Mesendoderm (in vitro differentiated cells): ENCODE data around the gene HNRNPA0.

Source experiments
- DNase-seq: peaks from one replicate; pipeline ENCODE4 v3.0.0; 2013
- H2AK5ac ChIP-seq: 2 replicates; pipeline ENCODE4 v1.6.1; 2013; ENCODE audit warnings: low read length, inconsistent platforms
- H2BK120ac ChIP-seq: 2 replicates; pipeline ENCODE4 v1.6.1; 2013; ENCODE audit warnings: low read depth, mild to moderate bottlenecking, low read length, moderate library complexity, mixed read lengths
- H2BK15ac ChIP-seq: replicated peaks from 2 replicates; pipeline ENCODE4 v1.6.1; 2013; ENCODE audit warnings: low read depth, mild to moderate bottlenecking, moderate library complexity
- H2BK5ac ChIP-seq: 2 replicates; pipeline ENCODE4 v1.6.1; 2013; ENCODE audit warnings: low read length, inconsistent platforms
- H3K18ac ChIP-seq: 2 replicates; pipeline ENCODE4 v1.6.1; 2013; ENCODE audit warnings: mild to moderate bottlenecking, low read length, mixed read lengths
- H3K23ac ChIP-seq: one replicate; pipeline ENCODE4 v1.6.1; 2013; ENCODE audit warnings: low read length
- H3K27ac ChIP-seq: 2 replicates; pipeline ENCODE4 v1.5.1; 2013; ENCODE audit warnings: low read depth, mild to moderate bottlenecking, inconsistent platforms, low read length, moderate library complexity
- H3K27me3 ChIP-seq: 2 replicates; pipeline ENCODE4 v1.6.1; 2013; ENCODE audit warnings: low read length, control low read depth, mild to moderate bottlenecking, inconsistent platforms; ENCODE audit not compliant: insufficient read depth, poor library complexity
- H3K36me3 ChIP-seq: 2 replicates; pipeline ENCODE4 v1.6.1; 2013; ENCODE audit warnings: low read length, inconsistent platforms; ENCODE audit not compliant: control insufficient read depth, insufficient read depth
- H3K4ac ChIP-seq: one replicate; pipeline ENCODE4 v1.6.1; 2013; ENCODE audit warnings: low read depth, mild to moderate bottlenecking, low read length, moderate library complexity
- H3K4me1 ChIP-seq: 2 replicates; pipeline ENCODE4 v1.6.1; 2013; ENCODE audit warnings: low read depth, low read length, inconsistent platforms; ENCODE audit not compliant: control insufficient read depth
- H3K4me2 ChIP-seq: 2 replicates; pipeline ENCODE4 v1.6.1; 2013; ENCODE audit warnings: low read length
- H3K4me3 ChIP-seq: 2 replicates; pipeline ENCODE4 v1.5.1; 2013; ENCODE audit warnings: mild to moderate bottlenecking, low read length
- H3K56ac ChIP-seq: one replicate; pipeline ENCODE4 v1.6.1; 2013; ENCODE audit warnings: low read length
- H3K79me1 ChIP-seq: 2 replicates; pipeline ENCODE4 v1.6.1; 2013; ENCODE audit warnings: low read length, inconsistent platforms
- H3K79me2 ChIP-seq: 2 replicates; pipeline ENCODE4 v1.6.1; 2013; ENCODE audit warnings: mild to moderate bottlenecking, low read length; ENCODE audit not compliant: control insufficient read depth, insufficient read depth
- H3K9ac ChIP-seq: 2 replicates; pipeline ENCODE4 v1.6.1; 2013; ENCODE audit warnings: low read length, inconsistent platforms
- H4K5ac ChIP-seq: one replicate; pipeline ENCODE4 v1.6.1; 2013; ENCODE audit warnings: low read length
- H4K8ac ChIP-seq: one replicate; pipeline ENCODE4 v1.6.1; 2013; ENCODE audit warnings: low read depth, mild to moderate bottlenecking, control low read depth, low read length, moderate library complexity
- WGBS: extraction: QIAGEN DNeasy Blood & Tissue Kit; methylation state at CpG from one replicate; pipeline ENCODE4 v1.1.7; 2013; ENCODE audit warnings: low lambda C conversion rate, missing lambda C conversion rate; ENCODE audit not compliant: insufficient coverage; ENCODE audit errors: extremely low coverage; 5-methylcytosine and 5-hydroxymethylcytosine counted together

Gene HNRNPA0

GRCh38 chr5:137752905-137753690 is 1.1 kb downstream of the HNRNPA0 start:
- Histone ChIP-seq H3K27me3 (no peaks in the 10 kb centered on the region), H3K36me3 (peaks cover 2% of the 10 kb centered on the region), H3K4ac (peak overlapping the region; percentile 38), H2AK5ac (peak overlapping the region; percentile 88), H3K23ac (peak overlapping the region; percentile 95), H3K79me2 (peaks cover 38% of the 10 kb centered on the region), H3K56ac (peak overlapping the region; percentile 100), H3K27ac (peak overlapping the region; percentile 86), H3K4me3 (peak overlapping the region; percentile 98), H3K4me2 (peak overlapping the region; percentile 40), H3K18ac (peak overlapping the region; percentile 69), H4K5ac (no peak overlapping the region), H3K79me1 (peaks cover 4% of the 10 kb centered on the region), H3K9ac (peak overlapping the region; percentile 100), H4K8ac (no peak overlapping the region), H2BK15ac (no peak overlapping the region), H3K4me1 (no peaks in the 10 kb centered on the region), H2BK120ac (no peak overlapping the region), H2BK5ac (peak overlapping the region; percentile 94)
- no CpG with 5 or more reads among the region's 63 CpGs for WGBS
- peak; percentile 62 for DNase-seq

- no peak overlapping the region for H3K27ac ChIP-seq
- H3K4me3 ChIP-seq, result peak overlapping the region; percentile 98
- H2BK5ac ChIP-seq, result no peak overlapping the region
- H4K5ac ChIP-seq, result no peak overlapping the region
- H3K18ac ChIP-seq, result no peak overlapping the region
- H3K36me3 ChIP-seq, result peaks cover 2% of the 10 kb centered on the region
- no peaks in the 10 kb centered on the region for H3K4me1 ChIP-seq
- no peak overlapping the region for H2BK15ac ChIP-seq
- H3K23ac ChIP-seq, result no peak overlapping the region
- no peak overlapping the region for H4K8ac ChIP-seq
- no peaks in the 10 kb centered on the region for H3K27me3 ChIP-seq
- H3K9ac ChIP-seq, result peak overlapping the region; percentile 100
- H2AK5ac ChIP-seq, result no peak overlapping the region
- no peak overlapping the region for H2BK120ac ChIP-seq
- H3K4me2 ChIP-seq, result peak overlapping the region; percentile 92
- DNase-seq, result peak; percentile 78
- no CpG with 5 or more reads among the region's 7 CpGs for WGBS
- peaks cover 4% of the 10 kb centered on the region for H3K79me1 ChIP-seq
- H3K4ac ChIP-seq, result no peak overlapping the region
- peak overlapping the region; percentile 84 for H3K56ac ChIP-seq
- peaks cover 38% of the 10 kb centered on the region for H3K79me2 ChIP-seq
These were observed 2.2 kb downstream of the HNRNPA0 start for GRCh38 chr5:137751869-137752491.

- Histone ChIP-seq H3K79me1 (peaks cover 4% of the 10 kb centered on the region), H4K5ac (no peak overlapping the region), H3K27me3 (no peaks in the 10 kb centered on the region), H3K18ac (no peak overlapping the region), H3K9ac (no peak overlapping the region), H2BK120ac (no peak overlapping the region), H3K56ac (no peak overlapping the region), H3K4me2 (peak overlapping the region; percentile 4), H2BK5ac (no peak overlapping the region), H2AK5ac (no peak overlapping the region), H3K79me2 (peaks cover 38% of the 10 kb centered on the region), H4K8ac (no peak overlapping the region), H3K4me1 (no peaks in the 10 kb centered on the region), H3K4ac (no peak overlapping the region), H3K27ac (no peak overlapping the region), H3K23ac (no peak overlapping the region), H3K36me3 (peaks cover 2% of the 10 kb centered on the region), H3K4me3 (no peak overlapping the region), H2BK15ac (no peak overlapping the region)
- WGBS, result no CpG with 5 or more reads among the region's 1 CpG
- no peak for DNase-seq
These were observed 3.7 kb downstream of the HNRNPA0 start for GRCh38 chr5:137750436-137750835.

GRCh38 chr5:137747848-137748247 is 6.3 kb downstream of the HNRNPA0 start:
- Histone ChIP-seq H3K79me1 (peaks cover 4% of the 10 kb centered on the region), H4K8ac (no peak overlapping the region), H3K27me3 (no peaks in the 10 kb centered on the region), H3K4ac (no peak overlapping the region), H2BK15ac (no peak overlapping the region), H3K9ac (no peak overlapping the region), H3K18ac (no peak overlapping the region), H2BK120ac (no peak overlapping the region), H2AK5ac (no peak overlapping the region), H3K4me2 (no peak overlapping the region), H3K36me3 (peaks cover 2% of the 10 kb centered on the region), H3K79me2 (peaks cover 25% of the 10 kb centered on the region), H3K56ac (no peak overlapping the region), H3K4me1 (no peaks in the 10 kb centered on the region), H2BK5ac (no peak overlapping the region), H3K27ac (no peak overlapping the region), H3K23ac (no peak overlapping the region), H3K4me3 (no peak overlapping the region), H4K5ac (no peak overlapping the region)
- peak; percentile 35 for DNase-seq
- WGBS, result no CpG with 5 or more reads among the region's 2 CpGs

- H3K4me1 ChIP-seq, result no peaks in the 10 kb centered on the region
- H3K27me3 ChIP-seq, result no peaks in the 10 kb centered on the region
- H2BK5ac ChIP-seq, result no peak overlapping the region
- H3K23ac ChIP-seq, result no peak overlapping the region
- H3K18ac ChIP-seq, result no peak overlapping the region
- no peak overlapping the region for H4K5ac ChIP-seq
- H2BK120ac ChIP-seq, result peak overlapping the region; percentile 45
- no peaks in the 10 kb centered on the region for H3K79me2 ChIP-seq
- no peaks in the 10 kb centered on the region for H3K36me3 ChIP-seq
- H3K9ac ChIP-seq, result no peak overlapping the region
- peak; percentile 89 for DNase-seq
- H3K4me2 ChIP-seq, result no peak overlapping the region
- H2BK15ac ChIP-seq, result no peak overlapping the region
- no CpG with 5 or more reads among the region's 4 CpGs for WGBS
- no peaks in the 10 kb centered on the region for H3K79me1 ChIP-seq
- no peak overlapping the region for H2AK5ac ChIP-seq
- no peak overlapping the region for H3K4me3 ChIP-seq
- no peak overlapping the region for H3K27ac ChIP-seq
- no peak overlapping the region for H3K56ac ChIP-seq
- no peak overlapping the region for H3K4ac ChIP-seq
- no peak overlapping the region for H4K8ac ChIP-seq
These were observed 11.0 kb downstream of the HNRNPA0 start for GRCh38 chr5:137743031-137743640.
